ENCODE measurements around the gene CCDC149. TPM values are rescaled to one million over a fixed set of nuclear protein-coding genes. Genes with fewer than 3 reads are reported as not detected.

Gene CCDC149
- not detected in 2 replicates for total RNA-seq (2011; cell fraction: chromatin; rRNA removed; ENCODE audit: low replicate concordance)
- total RNA-seq (2011; cell fraction: nucleolus; rRNA removed) = not detected in 2 replicates
- not detected in 2 replicates for total RNA-seq (2011; cell fraction: nucleoplasm; rRNA removed)
- total RNA-seq (2014; rRNA removed) (not detected in 2 replicates), total RNA-seq (2014; rRNA removed; fragmentation: Illumina TruSeq; extraction: Trizol) (not detected in 2 replicates), total RNA-seq (2015; rRNA removed; fragmentation: Illumina TruSeq; extraction: Trizol) (not detected in 2 replicates), total RNA-seq (2021) (0.09 and 0.18 TPM in 2 replicates), polyA plus RNA-seq (2011; rRNA removed) (0.04 TPM in 1 of 2 replicates, not detected in the other), polyA plus RNA-seq (2014; fragmentation: Illumina TruSeq; extraction: Trizol) (not detected in 2 replicates), polyA plus RNA-seq (2014; fragmentation: Nextera tagmentation; extraction: Ambion mirVana) (not detected), polyA plus RNA-seq (2014; rRNA removed) (not detected in 2 replicates), polyA minus RNA-seq (2011; rRNA and poly(A)+ RNA removed) (not detected in 2 replicates), Bru-seq, nascent RNA (percentile 10 among the genes with signal in this experiment), BruChase-seq, experiment 1, labeled RNA remaining after a 2-hour chase (percentile 10 among the genes with signal in this experiment), BruChase-seq, experiment 2, labeled RNA remaining after a 6-hour chase (percentile 10 among the genes with signal in this experiment)
- 0.03 TPM in 1 of 2 replicates, not detected in the other for polyA plus RNA-seq (2011; cell fraction: cytosol; rRNA removed)
- not detected in 2 replicates for polyA plus RNA-seq (2011; cell fraction: nucleus; rRNA removed)
- polyA plus RNA-seq (2012) = 0.01 and 0.10 TPM in 2 replicates
- not detected in 2 replicates for polyA minus RNA-seq (2011; cell fraction: cytosol; rRNA and poly(A)+ RNA removed)
- not detected in 2 replicates for polyA minus RNA-seq (2011; cell fraction: nucleus; rRNA and poly(A)+ RNA removed)
- long read RNA-seq, experiment 1 = 0 reads
- long read RNA-seq, experiment 2 = 0 reads
- long read RNA-seq, experiment 3 = 0 reads

- BruUV-seq (replicated peaks) = no TSS peak
- Histone ChIP-seq H3K4me2 (ENCODE audit: insufficient read depth, low read length) (no peak within 1 kb of the TSS; the same call in 1 of the 2 replicates), H2AFZ (ENCODE audit: low read depth, low read length) (no peak within 1 kb of the TSS), H3K4me3 (no peak within 1 kb of the TSS), H4K20me1 (replicated peaks; ENCODE audit: control insufficient read depth, insufficient read depth, low read length) (no peaks in the 10 kb centered on the region), H3K79me2 (ENCODE audit: control insufficient read depth, insufficient read depth, low read length) (no peaks in the 10 kb centered on the region), H3K9ac (ENCODE audit: insufficient read depth in 1 of 2, low read depth in 2 of 2, low read length in 2 of 2) (no peak within 1 kb of the TSS), H3K9me3 (replicated peaks; ENCODE audit: control insufficient read depth, insufficient read depth, low read depth, low read length) (no peaks in the 10 kb centered on the region), H3K4me1 (replicated peaks in 1 of 2; ENCODE audit: control insufficient read depth in 2 of 2, insufficient read depth in 2 of 2, low read length in 2 of 2) (peaks cover 0 to 10% of the 10 kb centered on the region in 2 experiments; a peak in 1 of 5 replicates), H3K27ac (ENCODE audit: extremely low read depth, low read depth, low read length) (no peak within 1 kb of the TSS), H3K27me3 (ENCODE audit: control insufficient read depth in 2 of 2, insufficient read depth in 2 of 2, low read length in 2 of 2) (peaks cover 13 to 39% of the 10 kb centered on the region in 2 experiments; a peak in 4 of 5 replicates), H3K36me3 (ENCODE audit: control insufficient read depth, insufficient read depth, low read length) (no peaks in the 10 kb centered on the region), H3K9me1 (ENCODE audit: control insufficient read depth, insufficient read depth, low read length) (no peaks in the 10 kb centered on the region)
- intact Hi-C loops (cut with micrococcal nuclease) (no loop called here), in situ Hi-C loops (cut with MboI) (no loop called here)
- ATAC-seq = peak; percentile 66
- TF ChIP-seq STAT6 (CRISPR knock-in tag; IDR thresholded peaks at IDR 0.05) (no peak), KDM1A (IDR thresholded peaks at IDR 0.05) (no peak), HDAC8 (tag; IDR thresholded peaks at IDR 0.05) (no peak), JUND (IDR thresholded peaks at IDR 0.05; ENCODE audit: borderline replicate concordance, low read depth, low read length) (no peak), JUND (tag; IDR thresholded peaks at IDR 0.05; ENCODE audit: borderline replicate concordance, low read depth, low read length) (no peak), ZNF561 (CRISPR knock-in tag; conservative IDR thresholded peaks at IDR 0.05) (no peak), TCF3 (CRISPR knock-in tag; IDR thresholded peaks at IDR 0.05) (no peak), DIDO1 (tag; IDR thresholded peaks at IDR 0.05; ENCODE audit: low read depth) (no peak), CBX5 (IDR thresholded peaks at IDR 0.05; ENCODE audit: borderline replicate concordance, low read depth) (no peak)
- ChIA-PET POLR2A (no interaction called here), CTCF (ENCODE audit: low intra/inter-chr PET ratio) (no interaction called here)
- 4% methylated on average over 25 of the region's 92 CpGs for WGBS (ENCODE audit: insufficient coverage, low coverage, missing lambda C conversion rate)
- FAIRE-seq = no peak
- DNase-seq (ENCODE audit: extremely low read depth in 1 of 4, low spot score in 3 of 4) = peak; percentile 9 to 35 (median 24)
Observed at GRCh38 chr4:24912252-24913118, at the start of gene CCDC149. TSS of gene CCDC149 (minus strand) at chr4:24913042. CDS start at chr4:24912864, 178 bp downstream.
